ENCODE measurements around the gene CCDC47.

CCDC47 gene

DNA sequence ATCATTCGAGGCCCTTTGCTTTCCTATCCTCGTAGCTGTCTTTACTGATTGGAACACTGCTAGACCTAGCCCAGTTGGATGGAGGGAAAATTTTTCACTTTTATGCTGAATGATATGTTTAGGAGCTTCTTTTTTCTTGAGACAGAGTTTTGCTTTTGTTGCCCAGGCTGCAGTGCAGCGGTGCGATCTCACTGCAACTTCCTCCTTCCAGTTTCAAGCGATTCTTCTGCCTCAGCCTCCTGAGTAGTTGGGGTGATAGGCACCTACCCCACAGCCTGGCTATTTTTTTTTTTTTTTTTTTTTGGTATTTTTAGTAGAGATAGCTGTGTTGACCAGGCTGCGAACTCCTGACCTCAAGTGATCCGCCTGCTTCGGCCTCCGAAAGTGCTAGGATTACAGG, 36.6 kb upstream of the CCDC47 start:
- Histone ChIP-seq H3K4me3 (ENCODE audit: insufficient read depth, low read length, poor library complexity, severe bottlenecking) (no peak overlapping the region), H3K9ac (ENCODE audit: low read length) (no peak overlapping the region), H3K27ac (ENCODE audit: low read depth, low read length) (no peak overlapping the region), H3K9me3 (ENCODE audit: insufficient read depth, low read length) (no peaks in the 10 kb centered on the region), H3K36me3 (ENCODE audit: low read length) (peaks cover 74% of the 10 kb centered on the region), H3F3A (ENCODE audit: insufficient read depth) (peaks cover 4% of the 10 kb centered on the region), H3K79me2 (ENCODE audit: insufficient read depth, low read length) (no peaks in the 10 kb centered on the region), H3K9me2 (replicated peaks; ENCODE audit: insufficient read depth, low read length) (no peaks in the 10 kb centered on the region), H3K27me3 (ENCODE audit: low read length) (no peaks in the 10 kb centered on the region), H2AFZ (ENCODE audit: low read depth, low read length, severe bottlenecking) (no peak overlapping the region), H4K20me1 (ENCODE audit: low read depth, low read length) (no peaks in the 10 kb centered on the region), H3K4me2 (ENCODE audit: low read depth, low read length, poor library complexity, severe bottlenecking) (no peak overlapping the region)
- no peak for TF ChIP-seq EZH2phosphoT487 (conservative IDR thresholded peaks at IDR 0.05; ENCODE audit: low read length)
- TF ChIP-seq, protein P1, sequence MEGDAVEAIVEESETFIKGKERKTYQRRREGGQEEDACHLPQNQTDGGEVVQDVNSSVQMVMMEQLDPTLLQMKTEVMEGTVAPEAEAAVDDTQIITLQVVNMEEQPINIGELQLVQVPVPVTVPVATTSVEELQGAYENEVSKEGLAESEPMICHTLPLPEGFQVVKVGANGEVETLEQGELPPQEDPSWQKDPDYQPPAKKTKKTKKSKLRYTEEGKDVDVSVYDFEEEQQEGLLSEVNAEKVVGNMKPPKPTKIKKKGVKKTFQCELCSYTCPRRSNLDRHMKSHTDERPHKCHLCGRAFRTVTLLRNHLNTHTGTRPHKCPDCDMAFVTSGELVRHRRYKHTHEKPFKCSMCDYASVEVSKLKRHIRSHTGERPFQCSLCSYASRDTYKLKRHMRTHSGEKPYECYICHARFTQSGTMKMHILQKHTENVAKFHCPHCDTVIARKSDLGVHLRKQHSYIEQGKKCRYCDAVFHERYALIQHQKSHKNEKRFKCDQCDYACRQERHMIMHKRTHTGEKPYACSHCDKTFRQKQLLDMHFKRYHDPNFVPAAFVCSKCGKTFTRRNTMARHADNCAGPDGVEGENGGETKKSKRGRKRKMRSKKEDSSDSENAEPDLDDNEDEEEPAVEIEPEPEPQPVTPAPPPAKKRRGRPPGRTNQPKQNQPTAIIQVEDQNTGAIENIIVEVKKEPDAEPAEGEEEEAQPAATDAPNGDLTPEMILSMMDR (IDR thresholded peaks at IDR 0.05; ENCODE audit: insufficient read depth, low read length, poor library complexity, severe bottlenecking) = no peak

DNA sequence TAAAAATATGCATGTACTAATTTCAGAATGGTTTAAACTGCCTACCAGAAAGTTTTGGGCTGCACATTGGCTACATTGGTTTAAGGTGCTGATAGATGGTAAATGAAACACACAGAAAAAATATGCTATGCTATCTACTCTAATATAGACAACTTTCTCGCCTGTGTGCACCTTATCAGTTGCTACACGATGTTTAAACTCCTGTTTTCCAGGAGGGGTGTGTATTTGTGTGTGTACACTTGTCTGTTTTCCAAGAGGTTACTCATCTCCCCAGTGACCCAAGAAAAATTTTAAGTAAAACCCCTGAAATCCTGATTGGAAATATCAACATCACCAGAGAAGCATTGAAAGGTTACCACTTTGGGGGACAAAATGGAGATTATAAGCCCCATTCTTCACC, 32.2 kb upstream of the CCDC47 start:
- no peaks in the 10 kb centered on the region for H3K27me3 ChIP-seq (ENCODE audit: low read length)
- no peaks in the 10 kb centered on the region for H3K9me2 ChIP-seq (replicated peaks; ENCODE audit: insufficient read depth, low read length)
- H3F3A ChIP-seq (ENCODE audit: insufficient read depth) = peaks cover 8% of the 10 kb centered on the region; the same call in 1 of the 2 replicates
- TF ChIP-seq, protein P1 (IDR thresholded peaks at IDR 0.05; ENCODE audit: insufficient read depth, low read length, poor library complexity, severe bottlenecking) = no peak
- TF ChIP-seq EZH2phosphoT487 (conservative IDR thresholded peaks at IDR 0.05; ENCODE audit: low read length) = no peak
- H3K9me3 ChIP-seq (ENCODE audit: insufficient read depth, low read length) = no peaks in the 10 kb centered on the region
- H3K9ac ChIP-seq (ENCODE audit: low read length) = no peak overlapping the region
- no peak overlapping the region for H2AFZ ChIP-seq (ENCODE audit: low read depth, low read length, severe bottlenecking)
- no peak overlapping the region for H3K4me3 ChIP-seq (ENCODE audit: insufficient read depth, low read length, poor library complexity, severe bottlenecking)
- no peak overlapping the region for H3K27ac ChIP-seq (ENCODE audit: low read depth, low read length)
- peaks cover 79% of the 10 kb centered on the region for H3K36me3 ChIP-seq (ENCODE audit: low read length)
- H3K4me2 ChIP-seq (ENCODE audit: low read depth, low read length, poor library complexity, severe bottlenecking) = no peak overlapping the region
- H3K79me2 ChIP-seq (ENCODE audit: insufficient read depth, low read length) = no peaks in the 10 kb centered on the region
- H4K20me1 ChIP-seq (ENCODE audit: low read depth, low read length) = no peaks in the 10 kb centered on the region

DNA sequence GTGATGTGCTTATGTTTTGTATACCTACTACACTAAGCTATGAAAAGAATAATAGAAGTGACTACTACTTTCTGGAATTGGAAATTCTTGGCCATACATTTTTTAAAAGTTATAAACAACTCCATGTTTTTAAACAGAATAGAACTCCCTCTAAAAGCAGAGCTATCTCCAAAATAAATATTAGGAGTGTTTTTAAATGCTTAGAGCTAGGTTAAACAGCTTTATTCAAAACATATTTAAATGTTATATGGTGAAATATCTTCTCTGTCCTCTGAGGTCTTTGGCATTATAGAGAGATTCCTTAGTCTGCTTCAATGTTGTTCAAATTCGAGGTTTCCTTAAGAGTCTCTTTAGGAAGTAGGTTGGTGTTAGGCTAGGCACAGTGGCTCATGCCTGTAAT, 30.9 kb upstream of the CCDC47 start:
- H3K36me3 ChIP-seq (ENCODE audit: low read length) = peaks cover 79% of the 10 kb centered on the region
- H3K9ac ChIP-seq (ENCODE audit: low read length) = no peak overlapping the region
- H3K4me2 ChIP-seq (ENCODE audit: low read depth, low read length, poor library complexity, severe bottlenecking) = no peak overlapping the region

More for the DNA sequence above, 30.9 kb upstream of the CCDC47 start:
- Histone ChIP-seq H4K20me1 (ENCODE audit: low read depth, low read length) (no peaks in the 10 kb centered on the region), H3K79me2 (ENCODE audit: insufficient read depth, low read length) (no peaks in the 10 kb centered on the region), H3F3A (ENCODE audit: insufficient read depth) (peaks cover 8% of the 10 kb centered on the region; the same call in 1 of the 2 replicates), H3K4me3 (ENCODE audit: insufficient read depth, low read length, poor library complexity, severe bottlenecking) (no peak overlapping the region), H3K27ac (ENCODE audit: low read depth, low read length) (no peak overlapping the region), H3K9me3 (ENCODE audit: insufficient read depth, low read length) (no peaks in the 10 kb centered on the region), H3K27me3 (ENCODE audit: low read length) (no peaks in the 10 kb centered on the region), H3K9me2 (replicated peaks; ENCODE audit: insufficient read depth, low read length) (no peaks in the 10 kb centered on the region), H2AFZ (ENCODE audit: low read depth, low read length, severe bottlenecking) (no peak overlapping the region)
- TF ChIP-seq EZH2phosphoT487 (conservative IDR thresholded peaks at IDR 0.05; ENCODE audit: low read length) = no peak
- TF ChIP-seq, protein P1 (IDR thresholded peaks at IDR 0.05; ENCODE audit: insufficient read depth, low read length, poor library complexity, severe bottlenecking) = no peak
